GM21717 (cell line): ENCODE data around the gene ACTR3.

ENCODE experiments used
- ATAC-seq: cut with Tn5 transposase; IDR thresholded peaks from one replicate; pipeline ENCODE4 v1.9.1; 2021; ENCODE audit warnings: mild to moderate bottlenecking, moderate library complexity; ENCODE audit not compliant: unreplicated experiment

Gene ACTR3

GRCh38 chr2:113875135-113875534 lies 14.8 kb upstream of the ACTR3 start:
- no peak for ATAC-seq

- ATAC-seq: no peak
Measured at GRCh38 chr2:113876503-113877387, 13.1 kb upstream of the ACTR3 start.

- ATAC-seq: no peak
Measured at GRCh38 chr2:113877711-113878598, 11.9 kb upstream of the ACTR3 start.

DNA sequence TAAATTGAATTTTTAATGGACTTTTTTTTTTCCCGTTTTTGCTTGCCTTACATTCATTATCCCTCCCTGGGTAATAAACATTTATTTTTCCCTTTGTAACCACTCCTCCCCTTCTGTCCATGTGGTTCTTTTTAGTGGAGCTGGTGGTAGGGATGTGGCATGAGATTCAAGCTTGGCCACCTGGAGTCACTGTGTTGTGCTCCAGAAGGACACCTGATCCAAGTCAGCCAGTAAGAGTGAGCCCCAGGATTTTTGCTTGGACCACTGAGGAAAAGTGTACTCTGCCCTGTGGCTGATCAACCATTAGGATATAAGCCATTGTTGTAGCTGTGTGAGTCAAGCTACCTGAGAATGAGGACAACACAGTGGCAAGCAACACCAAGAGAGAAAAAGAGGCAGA lies 11.1 kb upstream of the ACTR3 start:
- no peak for ATAC-seq

DNA sequence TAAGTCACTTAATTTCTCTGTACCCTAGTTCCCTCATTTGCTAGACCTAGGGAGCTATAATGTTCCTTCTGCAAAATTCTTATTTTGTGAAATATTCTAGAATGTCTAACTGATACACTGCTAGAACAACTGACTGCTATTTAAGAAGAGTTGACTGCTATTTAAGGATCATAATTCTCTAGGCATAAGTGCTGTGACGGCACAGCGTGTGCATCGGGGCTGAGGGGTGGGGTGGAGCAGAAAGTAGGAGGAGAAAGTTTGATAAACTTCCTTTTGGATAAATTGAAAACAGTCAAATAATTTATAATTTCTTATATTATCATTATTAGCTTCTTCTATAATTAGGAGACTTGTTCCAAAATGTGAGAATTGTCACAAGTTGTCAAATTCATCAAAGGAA lies 10.4 kb upstream of the ACTR3 start:
- ATAC-seq: no peak

GRCh38 chr2:113886479-113887008 lies 3.3 kb upstream of the ACTR3 start:
- peak; percentile 66 for ATAC-seq

- no peak for ATAC-seq
Measured at GRCh38 chr2:113887009-113887792, 2.7 kb upstream of the ACTR3 start.

DNA sequence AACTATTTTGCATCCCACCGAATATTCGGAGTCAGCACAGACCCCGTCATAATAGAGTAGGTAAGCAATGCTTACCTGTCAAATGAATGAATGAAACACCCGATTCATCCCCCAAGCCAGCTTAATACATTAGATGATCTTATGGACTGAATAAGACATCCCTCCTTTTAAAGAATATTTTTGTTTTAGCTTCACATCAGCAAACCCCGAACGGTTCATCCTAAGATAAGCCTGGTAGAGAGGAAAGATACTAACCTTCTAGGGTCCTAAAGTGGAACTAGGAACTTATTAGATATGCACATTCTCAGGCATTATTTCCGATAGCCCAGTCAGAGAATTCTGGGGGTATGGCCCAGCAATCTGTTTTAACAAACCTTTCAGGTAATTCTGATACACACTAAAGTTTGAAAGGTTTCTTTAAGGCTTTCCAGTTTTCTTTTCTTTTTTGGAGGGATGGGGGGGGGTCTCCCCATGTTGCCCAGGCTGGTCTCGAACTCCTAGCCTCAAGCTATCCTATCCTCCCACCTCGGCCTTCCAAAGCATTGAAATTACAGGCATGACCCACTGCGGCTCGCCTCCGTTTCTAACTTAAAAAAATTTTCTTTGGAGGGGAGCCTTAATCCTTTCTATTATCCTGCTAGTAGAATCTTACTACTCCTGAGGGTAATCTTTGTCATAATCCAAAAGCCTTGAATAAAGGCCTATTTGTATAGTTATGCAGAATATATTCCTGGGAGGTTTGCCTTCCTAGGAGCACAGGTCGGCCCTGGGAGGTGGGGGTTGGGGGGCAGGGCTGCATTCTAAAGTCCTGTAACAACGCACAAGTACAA lies 1.0 kb upstream of the ACTR3 start:
- ATAC-seq: no peak

DNA sequence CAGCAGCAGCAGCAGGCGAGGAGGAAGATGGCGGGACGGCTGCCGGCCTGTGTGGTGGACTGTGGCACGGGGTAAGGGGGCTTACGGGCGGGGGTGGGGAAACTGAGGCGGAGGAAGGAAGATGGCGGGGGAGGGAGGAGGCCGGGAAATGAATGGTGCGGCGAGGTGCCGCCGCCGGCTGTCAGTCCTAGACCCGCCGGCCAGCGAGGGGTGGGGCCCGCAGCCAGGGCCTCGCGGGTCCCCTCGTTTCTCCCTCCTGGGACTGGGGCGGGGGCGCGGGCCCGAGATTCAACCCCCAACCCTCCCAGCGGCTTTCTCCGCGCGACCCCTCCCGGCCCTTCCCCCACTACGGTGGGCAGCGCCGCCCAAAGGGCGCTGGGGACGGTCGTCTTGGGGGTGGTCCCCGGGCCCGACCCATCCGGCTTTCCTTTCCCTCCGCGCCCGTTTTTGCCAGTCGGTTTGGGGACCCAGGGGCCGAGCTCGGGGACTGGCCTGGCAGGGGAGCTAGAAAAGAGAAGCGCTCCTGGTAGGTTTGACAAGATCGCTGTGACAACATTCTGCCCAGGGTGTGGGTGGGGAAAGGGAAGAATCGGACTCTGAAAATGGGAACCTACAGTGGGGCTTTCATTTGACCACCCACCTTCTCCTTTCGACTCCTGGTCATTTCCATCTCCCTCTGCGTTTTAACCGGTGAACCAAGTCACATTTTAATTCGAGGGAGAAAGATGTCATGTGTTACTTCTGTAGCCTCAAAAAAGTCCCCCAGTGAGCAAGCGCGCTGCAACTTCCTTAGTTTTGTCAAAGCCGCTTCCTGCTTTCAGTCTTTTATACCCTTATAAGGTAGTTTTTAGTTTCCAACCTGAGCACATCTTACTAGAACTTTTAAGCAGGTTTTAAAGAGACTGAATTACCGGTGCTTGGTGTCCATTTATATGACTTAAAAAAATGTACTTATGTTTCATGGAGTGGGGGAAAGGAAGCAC lies 655 bp downstream of the ACTR3 start:
- ATAC-seq: peak; percentile 32

DNA sequence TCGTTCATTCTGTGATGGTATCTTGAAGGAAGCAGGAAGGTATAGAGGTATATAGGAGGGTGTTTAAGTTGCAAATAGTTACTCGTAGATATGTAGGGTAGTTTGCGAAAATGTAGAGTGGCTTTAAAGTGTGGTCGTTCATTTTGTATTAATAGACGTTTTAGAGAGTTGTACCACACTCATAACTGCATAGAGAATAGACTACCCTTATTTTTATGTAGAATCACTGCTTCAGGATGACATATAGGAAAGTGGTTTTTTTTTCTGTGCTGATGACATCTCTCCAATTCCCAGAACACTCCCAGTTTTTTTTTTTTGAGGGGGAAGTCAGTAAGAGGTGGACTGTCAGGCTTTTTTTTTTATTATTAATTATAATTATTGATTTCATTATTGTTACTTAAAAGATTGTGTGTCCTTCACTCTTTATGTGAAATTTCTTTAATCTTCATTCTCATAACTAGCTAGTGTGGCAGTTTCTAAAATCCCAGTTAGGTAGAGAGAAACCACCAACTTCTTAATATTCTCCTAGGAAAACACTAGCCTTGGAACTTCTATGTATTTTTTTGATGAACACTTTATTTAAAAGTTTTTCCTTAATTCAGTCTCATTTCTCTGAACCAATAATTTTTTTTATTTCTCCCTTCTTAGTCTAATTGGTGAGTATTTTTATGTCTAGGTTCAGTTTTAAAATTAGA lies 1.5 kb downstream of the ACTR3 start:
- ATAC-seq: no peak

- ATAC-seq: no peak
Measured at GRCh38 chr2:113892004-113892710, 2.3 kb downstream of the ACTR3 start.

- ATAC-seq: no peak
Measured at GRCh38 chr2:113894156-113894743, 4.4 kb downstream of the ACTR3 start.

GRCh38 chr2:113895301-113895700 lies 5.4 kb downstream of the ACTR3 start:
- ATAC-seq: no peak

- ATAC-seq: no peak
Measured at GRCh38 chr2:113895819-113896563, 6.1 kb downstream of the ACTR3 start.

DNA sequence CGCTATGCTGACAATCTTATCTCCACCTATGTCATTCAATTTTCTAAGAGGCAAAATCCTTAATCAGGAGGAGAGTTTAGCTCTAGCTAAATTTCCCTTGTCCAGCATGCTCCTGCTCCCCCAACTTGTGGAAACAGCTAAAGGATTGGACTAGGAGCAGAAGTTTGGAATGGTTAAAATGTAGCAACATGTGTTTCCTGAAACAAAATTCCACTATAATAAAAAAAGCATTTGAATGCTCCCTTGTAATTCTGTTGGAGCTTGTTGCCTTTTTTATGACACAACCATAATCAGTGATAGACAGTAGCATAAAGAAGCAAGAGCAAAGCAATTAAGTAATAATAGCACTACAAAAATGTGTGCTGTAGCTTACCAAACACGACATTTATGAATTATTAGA lies 6.9 kb downstream of the ACTR3 start:
- ATAC-seq: no peak

DNA sequence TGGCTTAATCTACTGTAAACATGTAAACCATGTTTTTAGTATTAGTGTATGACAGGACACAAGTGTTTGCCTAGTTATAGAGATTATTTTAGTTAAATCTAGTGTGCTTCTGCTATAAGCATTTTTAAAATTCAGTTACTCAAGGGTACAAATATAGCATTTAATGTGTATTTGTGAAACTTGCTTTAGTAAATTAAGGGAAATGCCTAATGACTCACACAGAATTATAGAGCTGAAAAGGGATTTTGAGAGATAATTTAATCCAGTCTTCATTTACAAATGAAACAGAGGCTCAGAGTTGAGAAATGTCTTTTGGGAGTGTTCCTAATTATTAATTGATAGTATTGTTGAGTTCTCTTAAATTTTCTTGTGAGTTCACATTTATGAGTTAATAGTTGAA lies 8.2 kb downstream of the ACTR3 start:
- ATAC-seq: no peak
